Measurements from ENCODE around the gene OPN1MW. TPM values are rescaled to one million over a fixed set of nuclear protein-coding genes. Genes with fewer than 3 reads are reported as not detected.
"Not testable (repeated sequence)": the region's sequence is repeated elsewhere in the genome, so short reads cannot be mapped to it uniquely, and the experiment has no call there.

The OPN1MW gene
- total RNA-seq, 5 donors from 2014 or later (not counting 1 experiment from before 2014, with no cell fraction given), result not detected

- H3K4me1 ChIP-seq (ENCODE audit: control insufficient read depth in 1 of 2, extremely low read depth in 1 of 2, insufficient read depth in 2 of 2, low read length in 2 of 2); H3K27ac Mint-ChIP-seq; H3K9me3 Mint-ChIP-seq; H3K4me1 Mint-ChIP-seq; ATAC-seq (replicated peaks in 1 of 4); H3K27ac ChIP-seq (ENCODE audit: low read length); DNase-seq; POLR2A ChIA-PET; CTCF ChIA-PET; H3K36me3 Mint-ChIP-seq; H3K36me3 ChIP-seq (ENCODE audit: control insufficient read depth in 2 of 2, extremely low read depth in 1 of 2, insufficient read depth in 1 of 2, low read length in 1 of 2); H3K27me3 Mint-ChIP-seq; H3K9me3 ChIP-seq; H3K4me3 Mint-ChIP-seq; H3K4me3 ChIP-seq (ENCODE audit: control insufficient read depth in 1 of 2, extremely low read depth in 1 of 2, low read length in 1 of 2); H3K27me3 ChIP-seq (replicated peaks in 1 of 2; ENCODE audit: control insufficient read depth in 2 of 2, extremely low read depth in 1 of 2, insufficient read depth in 2 of 2, low read length in 1 of 2): not testable (repeated sequence)
- WGBS (ENCODE audit: insufficient coverage), result no CpG with 5 or more reads among the region's 2 CpGs
These were observed 11.9 kb downstream of the OPN1MW start for GRCh38 chrX:154194316-154194715.

GRCh38 chrX:154196466-154196865 is 14.1 kb downstream of the OPN1MW start:
- CTCF ChIA-PET, result not testable (repeated sequence)

GRCh38 chrX:154209670-154210418 is 27.4 kb downstream of the OPN1MW start:
- H3K4me3 Mint-ChIP-seq; H3K4me3 ChIP-seq (ENCODE audit: control insufficient read depth in 1 of 2, extremely low read depth in 1 of 2, low read length in 1 of 2); H3K36me3 Mint-ChIP-seq; H3K27me3 Mint-ChIP-seq; H3K27me3 ChIP-seq (replicated peaks in 1 of 2; ENCODE audit: control insufficient read depth in 2 of 2, extremely low read depth in 1 of 2, insufficient read depth in 2 of 2, low read length in 1 of 2); H3K27ac Mint-ChIP-seq; H3K36me3 ChIP-seq (ENCODE audit: control insufficient read depth in 2 of 2, extremely low read depth in 1 of 2, insufficient read depth in 1 of 2, low read length in 1 of 2); H3K4me1 Mint-ChIP-seq; H3K27ac ChIP-seq (ENCODE audit: low read length); H3K9me3 ChIP-seq; H3K9me3 Mint-ChIP-seq; H3K4me1 ChIP-seq (ENCODE audit: control insufficient read depth in 1 of 2, extremely low read depth in 1 of 2, insufficient read depth in 2 of 2, low read length in 2 of 2); DNase-seq: not testable (repeated sequence)
- WGBS (ENCODE audit: insufficient coverage), result no CpG with 5 or more reads among the region's 21 CpGs
- ChIA-PET POLR2A (interaction anchor here in 1 of 2 donors (0.7 kb wide), 1 partner anchor 242 kb away, joined by 3 read pairs; no protein-coding TSS in a partner anchor), CTCF (interaction anchor here in 1 of 2 donors (0.6 kb wide), 1 partner anchor 327 kb away, joined by 3 read pairs; no protein-coding TSS in a partner anchor)
- peak; percentile 96 to 98 (median 97) for ATAC-seq (replicated peaks in 1 of 4)

More at GRCh38 chrX:154196466-154196865, 14.1 kb downstream of the OPN1MW start:
- ATAC-seq (replicated peaks in 1 of 4), result peak in 1 of 4 experiments; percentile 55
- H3K27ac Mint-ChIP-seq; H3K36me3 ChIP-seq (ENCODE audit: control insufficient read depth in 2 of 2, extremely low read depth in 1 of 2, insufficient read depth in 1 of 2, low read length in 1 of 2); H3K27me3 Mint-ChIP-seq; DNase-seq; H3K9me3 Mint-ChIP-seq; H3K4me1 ChIP-seq (ENCODE audit: control insufficient read depth in 1 of 2, extremely low read depth in 1 of 2, insufficient read depth in 2 of 2, low read length in 2 of 2); H3K9me3 ChIP-seq; POLR2A ChIA-PET; H3K4me3 Mint-ChIP-seq; H3K36me3 Mint-ChIP-seq; H3K27ac ChIP-seq (ENCODE audit: low read length); H3K4me3 ChIP-seq (ENCODE audit: control insufficient read depth in 1 of 2, extremely low read depth in 1 of 2, low read length in 1 of 2); H3K4me1 Mint-ChIP-seq; H3K27me3 ChIP-seq (replicated peaks in 1 of 2; ENCODE audit: control insufficient read depth in 2 of 2, extremely low read depth in 1 of 2, insufficient read depth in 2 of 2, low read length in 1 of 2): not testable (repeated sequence)
- WGBS (ENCODE audit: insufficient coverage), result no CpG with 5 or more reads among the region's 15 CpGs

GRCh38 chrX:154211057-154211456 is 28.7 kb downstream of the OPN1MW start:
- H3K9me3 Mint-ChIP-seq; H3K27ac Mint-ChIP-seq; H3K27me3 Mint-ChIP-seq; H3K27me3 ChIP-seq (replicated peaks in 1 of 2; ENCODE audit: control insufficient read depth in 2 of 2, extremely low read depth in 1 of 2, insufficient read depth in 2 of 2, low read length in 1 of 2); CTCF ChIA-PET; H3K36me3 Mint-ChIP-seq; H3K4me3 ChIP-seq (ENCODE audit: control insufficient read depth in 1 of 2, extremely low read depth in 1 of 2, low read length in 1 of 2); H3K9me3 ChIP-seq; H3K36me3 ChIP-seq (ENCODE audit: control insufficient read depth in 2 of 2, extremely low read depth in 1 of 2, insufficient read depth in 1 of 2, low read length in 1 of 2); H3K4me3 Mint-ChIP-seq; H3K4me1 Mint-ChIP-seq; H3K4me1 ChIP-seq (ENCODE audit: control insufficient read depth in 1 of 2, extremely low read depth in 1 of 2, insufficient read depth in 2 of 2, low read length in 2 of 2); ATAC-seq (replicated peaks in 1 of 4); POLR2A ChIA-PET: not testable (repeated sequence)
- WGBS (ENCODE audit: insufficient coverage), result no CpG with 5 or more reads among the region's 9 CpGs
- DNase-seq, result peak in 1 of 35 experiments; percentile 9
- H3K27ac ChIP-seq (ENCODE audit: low read length), result peak overlapping the region; percentile 36

GRCh38 chrX:154211499-154211898 is 29.1 kb downstream of the OPN1MW start:
- H3K9me3 Mint-ChIP-seq; DNase-seq; H3K27me3 Mint-ChIP-seq; H3K36me3 ChIP-seq (ENCODE audit: control insufficient read depth in 2 of 2, extremely low read depth in 1 of 2, insufficient read depth in 1 of 2, low read length in 1 of 2); ATAC-seq (replicated peaks in 1 of 4); H3K9me3 ChIP-seq; H3K27me3 ChIP-seq (replicated peaks in 1 of 2; ENCODE audit: control insufficient read depth in 2 of 2, extremely low read depth in 1 of 2, insufficient read depth in 2 of 2, low read length in 1 of 2); H3K4me3 Mint-ChIP-seq; POLR2A ChIA-PET; H3K27ac Mint-ChIP-seq; H3K27ac ChIP-seq (ENCODE audit: low read length); H3K4me3 ChIP-seq (ENCODE audit: control insufficient read depth in 1 of 2, extremely low read depth in 1 of 2, low read length in 1 of 2); H3K4me1 ChIP-seq (ENCODE audit: control insufficient read depth in 1 of 2, extremely low read depth in 1 of 2, insufficient read depth in 2 of 2, low read length in 2 of 2); H3K36me3 Mint-ChIP-seq; H3K4me1 Mint-ChIP-seq; CTCF ChIA-PET: not testable (repeated sequence)
- WGBS (ENCODE audit: insufficient coverage), result no CpG with 5 or more reads among the region's 10 CpGs

GRCh38 chrX:154219456-154219855 is 37.1 kb downstream of the OPN1MW start, which contains the start of gene OPN1MW2:
TSS of gene OPN1MW2 (plus strand) at chrX:154219756. CDS start at chrX:154219816, 60 bp downstream.
- H3K4me3 ChIP-seq (ENCODE audit: control insufficient read depth in 1 of 2, extremely low read depth in 1 of 2, low read length in 1 of 2); H3K27ac Mint-ChIP-seq; H3K9me3 ChIP-seq; H3K36me3 ChIP-seq (ENCODE audit: control insufficient read depth in 2 of 2, extremely low read depth in 1 of 2, insufficient read depth in 1 of 2, low read length in 1 of 2); H3K27me3 Mint-ChIP-seq; H3K27ac ChIP-seq (ENCODE audit: low read length); ATAC-seq (replicated peaks in 1 of 4); CTCF ChIA-PET; H3K9me3 Mint-ChIP-seq; H3K4me3 Mint-ChIP-seq; POLR2A ChIA-PET; H3K27me3 ChIP-seq (replicated peaks in 1 of 2; ENCODE audit: control insufficient read depth in 2 of 2, extremely low read depth in 1 of 2, insufficient read depth in 2 of 2, low read length in 1 of 2); H3K36me3 Mint-ChIP-seq; H3K4me1 Mint-ChIP-seq; H3K4me1 ChIP-seq (ENCODE audit: control insufficient read depth in 1 of 2, extremely low read depth in 1 of 2, insufficient read depth in 2 of 2, low read length in 2 of 2); DNase-seq: not testable (repeated sequence)
- WGBS (ENCODE audit: insufficient coverage), result no CpG with 5 or more reads among the region's 16 CpGs

- CTCF ChIA-PET; H3K4me1 Mint-ChIP-seq; H3K4me3 Mint-ChIP-seq; H3K9me3 ChIP-seq; H3K4me3 ChIP-seq (ENCODE audit: control insufficient read depth in 1 of 2, extremely low read depth in 1 of 2, low read length in 1 of 2); POLR2A ChIA-PET; H3K9me3 Mint-ChIP-seq; ATAC-seq (replicated peaks in 1 of 4); H3K27me3 ChIP-seq (replicated peaks in 1 of 2; ENCODE audit: control insufficient read depth in 2 of 2, extremely low read depth in 1 of 2, insufficient read depth in 2 of 2, low read length in 1 of 2); DNase-seq; H3K27ac Mint-ChIP-seq; H3K4me1 ChIP-seq (ENCODE audit: control insufficient read depth in 1 of 2, extremely low read depth in 1 of 2, insufficient read depth in 2 of 2, low read length in 2 of 2); H3K27me3 Mint-ChIP-seq; H3K27ac ChIP-seq (ENCODE audit: low read length); H3K36me3 ChIP-seq (ENCODE audit: control insufficient read depth in 2 of 2, extremely low read depth in 1 of 2, insufficient read depth in 1 of 2, low read length in 1 of 2); H3K36me3 Mint-ChIP-seq: not testable (repeated sequence)
- no CpG with 5 or more reads among the region's 6 CpGs for WGBS (ENCODE audit: insufficient coverage)
These were observed 42.9 kb downstream of the OPN1MW start for GRCh38 chrX:154225292-154225691.
